ENCODE results near the gene IRF2BP2.

- no peak for TF ChIP-seq CTCF (IDR thresholded peaks at IDR 0.05)
- TF ChIP-seq POLR2A (IDR thresholded peaks at IDR 0.05), result no peak
- no peak for TF ChIP-seq POLR2AphosphoS5 (IDR thresholded peaks at IDR 0.05)
- no peak for TF ChIP-seq EP300 (IDR thresholded peaks at IDR 0.05)
Measured at GRCh38 chr1:234639961-234640360, 30.0 kb upstream of the IRF2BP2 start.
